GM21390 (cell line): ENCODE data around the gene KRTAP20-3.

ENCODE experiments used
- ATAC-seq: cut with Tn5 transposase; IDR thresholded peaks from one replicate; pipeline ENCODE4 v1.9.1; 2021; ENCODE audit not compliant: unreplicated experiment

The KRTAP20-3 gene

DNA sequence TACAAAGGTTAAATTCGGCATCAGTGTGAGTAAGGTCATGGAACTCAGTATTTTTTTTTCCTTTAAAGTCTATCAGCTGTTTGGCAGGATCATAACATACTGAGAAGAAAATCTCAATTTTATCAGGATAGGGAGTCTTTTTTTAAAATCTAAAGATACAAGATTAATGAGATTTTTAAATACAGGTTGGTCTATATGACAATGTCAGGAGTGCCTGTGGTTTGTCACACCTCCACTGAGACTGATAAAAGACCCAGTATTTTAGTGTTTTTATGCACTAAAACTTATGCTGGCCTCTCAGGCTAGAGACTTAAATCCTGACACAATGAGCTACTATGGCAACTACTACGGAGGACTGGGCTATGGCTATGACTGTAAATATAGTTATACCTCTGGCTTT, at the start of gene KRTAP20-3:
Gene KRTAP20-3, plus strand, starts transcription at position 301 of the 400 bp plus-strand sequence.
- ATAC-seq, result no peak

DNA sequence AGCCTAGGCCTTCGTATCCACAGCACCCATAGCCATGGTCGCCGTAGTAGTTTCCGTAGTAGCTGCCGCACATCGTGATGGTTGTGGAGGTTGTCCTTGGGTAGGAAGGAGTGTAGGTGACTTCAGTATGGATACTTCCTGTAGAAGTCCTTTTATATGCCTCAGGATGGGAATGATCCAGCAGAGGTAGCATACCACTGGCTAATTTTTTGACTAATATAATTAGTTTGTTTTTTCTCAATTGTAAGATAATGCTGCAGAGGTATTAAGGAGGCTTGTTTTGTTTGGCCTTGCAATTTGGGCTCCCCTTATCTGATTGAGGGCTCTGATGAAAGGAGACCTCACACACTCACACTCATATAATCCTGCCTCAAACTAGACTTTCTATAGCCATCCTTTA, 43.9 kb upstream of the KRTAP20-3 start, which contains the start of gene KRTAP6-2:
Gene KRTAP6-2, minus strand, starts transcription at position 101 of the 400 bp plus-strand sequence. Its CDS starts 28 bp downstream, at position 73.
- ATAC-seq, result no peak

- ATAC-seq, result no peak
Observed at GRCh38 chr21:30600787-30601186, 41.9 kb upstream of the KRTAP20-3 start, which contains the start of gene KRTAP22-1. Gene KRTAP22-1 (plus strand): TSS chr21:30601087.

- ATAC-seq, result no peak
Observed at GRCh38 chr21:30605968-30606367, 36.7 kb upstream of the KRTAP20-3 start.

- ATAC-seq, result no peak
Observed at GRCh38 chr21:30612132-30612531, 30.5 kb upstream of the KRTAP20-3 start.

DNA sequence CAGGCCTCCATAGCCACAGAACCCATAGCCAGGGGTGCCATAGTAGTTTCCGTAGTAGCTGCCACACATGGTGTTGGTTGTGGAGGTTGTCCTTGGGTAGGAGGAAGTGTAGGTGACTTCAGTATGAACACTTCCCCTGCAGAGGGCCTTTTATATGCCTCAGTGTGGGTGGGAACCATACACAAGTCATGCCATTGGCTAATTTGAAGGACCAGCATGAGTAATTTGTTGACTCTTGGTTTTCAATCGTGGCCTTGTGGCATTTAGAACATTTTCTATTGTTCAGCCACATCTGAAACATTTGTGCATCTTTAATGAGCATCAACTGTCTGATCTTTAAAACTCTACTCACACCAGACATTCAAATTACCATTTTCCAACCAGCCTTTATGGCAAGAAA, 28.8 kb upstream of the KRTAP20-3 start, which contains the start of gene KRTAP6-1:
Gene KRTAP6-1, minus strand, starts transcription at position 95 of the 400 bp plus-strand sequence. Its CDS starts 26 bp downstream, at position 69.
- ATAC-seq, result no peak

DNA sequence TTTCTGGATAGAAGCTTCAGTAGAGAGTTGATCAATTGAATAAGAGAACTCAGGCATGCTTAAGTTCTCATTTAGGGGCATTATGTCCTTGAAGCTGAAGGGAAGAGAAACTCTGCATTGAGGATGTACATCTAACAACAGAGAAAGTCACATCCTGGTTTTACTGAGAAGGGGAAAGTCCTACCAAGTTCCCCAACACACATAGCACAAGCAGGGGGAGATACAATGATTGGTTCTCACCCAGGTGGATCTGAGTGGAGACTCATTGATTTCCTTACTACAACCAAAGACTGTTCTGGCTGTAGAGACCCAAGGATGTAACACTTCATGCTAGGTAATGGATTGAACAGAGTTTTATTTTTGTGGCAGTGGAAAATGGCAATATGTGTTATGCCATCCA, 27.5 kb upstream of the KRTAP20-3 start:
- no peak for ATAC-seq

- ATAC-seq, result no peak
Observed at GRCh38 chr21:30616125-30616524, 26.5 kb upstream of the KRTAP20-3 start, which contains the start of gene KRTAP20-1. Gene KRTAP20-1 (plus strand): TSS chr21:30616425. CDS start chr21:30616455, 30 bp downstream.

DNA sequence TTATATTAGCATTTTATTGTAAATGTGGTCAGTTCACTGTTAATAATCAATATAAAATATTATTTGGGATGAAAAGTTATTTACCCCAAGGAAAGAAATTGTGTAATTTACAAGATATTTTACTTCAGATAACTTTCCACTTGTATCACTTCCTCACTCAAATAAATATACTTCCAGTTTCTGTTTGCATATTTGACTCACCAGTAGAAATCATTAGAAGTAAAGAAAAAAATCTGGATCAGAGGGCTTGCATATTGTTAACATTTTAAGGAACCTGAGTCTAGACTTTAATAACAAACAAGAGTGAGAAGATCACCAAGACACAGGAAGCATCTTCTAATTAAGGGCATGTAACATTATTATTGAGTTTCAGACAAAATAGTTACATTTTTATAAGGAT, 22.6 kb upstream of the KRTAP20-3 start:
- no peak for ATAC-seq

GRCh38 chr21:30620522-30620921, 22.1 kb upstream of the KRTAP20-3 start, which contains the start of gene KRTAP20-4:
Gene KRTAP20-4 (plus strand): TSS chr21:30620627.
- no peak for ATAC-seq

GRCh38 chr21:30623362-30623761, 19.3 kb upstream of the KRTAP20-3 start:
- no peak for ATAC-seq

GRCh38 chr21:30625449-30626165, 17.1 kb upstream of the KRTAP20-3 start:
- no peak for ATAC-seq

GRCh38 chr21:30628109-30628508, 14.6 kb upstream of the KRTAP20-3 start:
- ATAC-seq, result no peak

DNA sequence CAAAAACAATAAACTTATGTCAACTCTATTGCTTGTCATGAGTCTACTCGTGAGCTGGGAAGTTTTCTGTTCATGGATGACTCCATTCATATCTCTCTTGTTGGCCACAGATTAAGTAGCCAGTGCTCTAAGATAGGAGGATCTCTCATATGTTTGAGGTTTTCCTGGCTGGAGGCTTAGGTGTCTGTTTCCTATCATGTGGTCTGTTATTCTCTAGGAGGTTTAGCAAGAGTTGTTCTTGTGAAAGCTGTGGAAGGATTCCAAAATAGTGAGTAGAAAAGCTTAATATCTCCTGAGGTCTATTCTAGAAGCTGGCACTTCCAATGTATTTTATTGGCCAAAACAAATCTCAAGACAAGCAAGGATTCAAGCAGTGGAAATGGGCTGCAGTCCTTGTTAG, 13.5 kb upstream of the KRTAP20-3 start:
- ATAC-seq, result no peak

GRCh38 chr21:30634906-30635305, 7.8 kb upstream of the KRTAP20-3 start, which contains the start of gene KRTAP20-2:
Gene KRTAP20-2 (plus strand): TSS chr21:30635206. CDS start chr21:30635264, 58 bp downstream.
- ATAC-seq, result no peak

DNA sequence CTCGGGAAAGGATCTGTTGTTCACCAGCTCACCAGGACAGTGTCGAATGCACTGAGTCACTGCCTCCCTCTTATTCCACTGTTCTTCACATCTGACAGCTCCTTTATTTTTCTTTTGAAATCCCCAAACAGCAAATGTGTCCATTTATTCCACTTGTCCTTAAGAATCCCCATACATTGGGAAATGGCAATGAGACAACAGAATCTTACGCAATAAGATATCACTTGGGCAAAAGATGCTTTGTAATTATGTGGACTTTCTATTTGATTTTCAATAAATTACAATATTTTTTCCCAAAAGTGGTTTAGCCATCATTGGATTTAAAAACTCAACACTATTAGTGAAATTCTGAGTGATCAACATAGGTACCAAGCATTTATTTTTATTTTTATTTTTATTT, 4.0 kb upstream of the KRTAP20-3 start:
- no peak for ATAC-seq

- ATAC-seq, result no peak
Observed at GRCh38 chr21:30646904-30647414, 4.3 kb downstream of the KRTAP20-3 start.

DNA sequence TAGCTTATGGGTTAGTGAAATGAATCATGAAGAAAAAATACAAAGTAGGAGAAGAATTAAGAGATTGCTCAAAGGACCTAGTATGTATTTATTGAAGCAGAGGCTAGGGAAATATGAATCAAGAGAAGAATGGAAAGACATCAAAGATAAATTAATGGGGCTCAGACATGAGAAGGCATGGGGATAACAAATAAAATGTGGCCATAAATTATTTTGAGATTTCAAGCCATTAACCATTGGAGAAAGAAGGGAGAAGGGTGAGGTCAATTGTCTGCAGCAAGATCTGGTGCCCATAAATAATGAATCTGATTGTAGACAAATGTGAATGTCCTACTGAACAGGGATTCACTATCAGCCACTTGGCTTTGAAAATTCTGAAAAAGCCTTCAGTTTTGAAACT, 10.2 kb downstream of the KRTAP20-3 start:
- ATAC-seq, result no peak

- no peak for ATAC-seq
Observed at GRCh38 chr21:30668776-30669175, 26.1 kb downstream of the KRTAP20-3 start.

GRCh38 chr21:30672985-30673650, 30.5 kb downstream of the KRTAP20-3 start:
- no peak for ATAC-seq

GRCh38 chr21:30674312-30674711, 31.6 kb downstream of the KRTAP20-3 start:
- no peak for ATAC-seq

DNA sequence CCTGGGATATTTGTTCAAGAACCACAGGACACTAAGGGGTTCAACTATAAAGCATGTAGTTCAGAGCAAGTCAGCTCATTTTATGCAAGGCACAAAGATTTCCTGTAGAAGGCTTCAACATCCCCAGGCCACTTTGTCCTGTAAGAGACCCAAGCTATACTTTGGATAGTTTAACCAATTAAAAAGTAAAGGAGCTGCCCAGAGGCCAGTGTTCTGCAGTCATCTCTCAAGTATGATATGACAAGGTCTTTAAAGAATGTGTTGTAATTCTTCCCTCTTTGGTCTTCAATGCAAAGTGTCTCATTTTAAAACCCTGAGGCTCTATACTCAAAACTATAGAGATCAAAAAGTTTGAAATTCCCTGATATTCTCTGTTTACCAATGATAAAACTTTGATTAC, 34.1 kb downstream of the KRTAP20-3 start:
- no peak for ATAC-seq
